ENCODE data around the gene CCDC12.

Gene CCDC12

DNA sequence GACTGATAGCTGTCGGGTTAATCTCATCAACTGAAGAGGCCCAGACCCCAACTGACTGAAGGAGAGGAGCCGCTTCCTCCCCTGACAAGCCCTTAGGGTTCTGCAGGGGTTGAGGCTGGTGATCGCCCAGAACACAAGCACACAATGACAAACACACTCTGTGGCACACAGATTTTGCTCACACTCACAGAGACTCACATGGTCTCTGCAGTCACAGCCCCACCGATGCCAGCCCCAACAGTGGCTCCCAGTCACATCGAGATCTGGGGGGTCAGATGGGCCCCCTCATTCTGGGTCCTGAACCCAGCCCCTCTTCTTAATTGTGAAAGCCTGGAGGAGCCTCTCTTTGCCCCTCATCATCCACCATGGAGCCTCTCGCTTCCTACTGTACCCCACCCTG lies 82.3 kb downstream of the CCDC12 start:
- H3K27ac ChIP-seq (ENCODE audit: low read length), result no peak overlapping the region
- no peak overlapping the region for H3K9ac ChIP-seq (ENCODE audit: low read length)
- peaks cover 44% of the 10 kb centered on the region for H3K27me3 ChIP-seq (ENCODE audit: control insufficient read depth, insufficient read depth, low read length)
- H3K4me1 ChIP-seq (ENCODE audit: control insufficient read depth, low read depth, low read length), result peaks cover 6% of the 10 kb centered on the region
- no peaks in the 10 kb centered on the region for H3K9me3 ChIP-seq (ENCODE audit: control insufficient read depth, low read depth, low read length)
- no peak overlapping the region for H3K4me3 ChIP-seq (ENCODE audit: low read length)
- no peaks in the 10 kb centered on the region for H3K36me3 ChIP-seq (ENCODE audit: control insufficient read depth, low read depth, low read length)

DNA sequence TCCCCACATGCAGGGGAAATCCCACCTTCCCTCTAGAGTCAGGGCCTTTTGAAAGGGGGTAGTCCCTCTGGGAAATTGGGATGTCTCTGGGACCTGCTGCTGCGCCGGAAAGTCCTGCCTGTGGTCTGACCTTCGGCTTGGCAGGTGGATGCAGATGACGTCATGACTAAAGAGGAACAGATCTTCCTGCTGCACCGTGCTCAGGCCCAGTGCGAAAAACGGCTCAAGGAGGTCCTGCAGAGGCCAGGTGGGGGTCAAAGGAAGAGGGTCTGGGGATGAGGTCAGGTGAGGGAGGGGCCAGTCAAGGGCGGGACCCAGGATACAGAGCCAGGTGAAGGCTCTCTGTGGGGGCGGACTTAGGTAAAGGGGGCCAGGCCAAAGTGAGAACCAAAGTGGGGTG lies 82.8 kb downstream of the CCDC12 start:
- H3K9ac ChIP-seq (ENCODE audit: low read length), result no peak overlapping the region

DNA sequence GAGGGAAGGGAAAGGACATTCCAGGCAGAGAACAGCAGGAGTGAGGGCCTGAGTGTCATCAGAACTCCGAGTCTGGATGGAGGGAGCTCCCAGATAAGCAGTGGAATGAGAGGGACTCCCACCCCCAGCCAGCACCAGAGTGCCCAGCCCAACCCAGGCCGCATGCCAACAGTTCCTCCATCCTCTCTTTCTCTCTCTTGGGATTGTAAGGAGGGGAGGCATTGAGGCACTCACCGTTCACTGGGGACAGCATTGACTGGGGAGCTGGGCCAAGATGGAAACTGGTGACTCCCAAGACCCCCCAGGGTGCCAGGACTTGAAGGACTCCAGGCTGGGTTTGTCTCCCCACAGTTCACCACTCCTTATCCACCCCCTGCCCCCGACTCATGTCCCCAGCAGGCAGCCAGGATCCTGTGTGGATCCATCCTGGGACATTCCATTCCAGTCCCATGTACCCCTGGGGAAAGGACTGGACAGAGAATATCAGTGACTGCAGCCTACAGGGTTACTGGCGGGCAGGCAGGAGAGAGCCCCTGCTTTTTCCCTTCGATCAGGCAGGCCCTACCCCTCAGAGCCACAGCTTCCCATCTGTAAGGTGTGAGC lies 83.3 kb downstream of the CCDC12 start:
- no peak overlapping the region for H3K9ac ChIP-seq (ENCODE audit: low read length)
- H3K9me3 ChIP-seq (ENCODE audit: control insufficient read depth, low read depth, low read length), result no peaks in the 10 kb centered on the region
- H3K4me1 ChIP-seq (ENCODE audit: control insufficient read depth, low read depth, low read length), result peaks cover 10% of the 10 kb centered on the region
- peak overlapping the region; percentile 35 for H3K4me3 ChIP-seq (ENCODE audit: low read length)
- peaks cover 54% of the 10 kb centered on the region for H3K27me3 ChIP-seq (ENCODE audit: control insufficient read depth, insufficient read depth, low read length)
- H3K36me3 ChIP-seq (ENCODE audit: control insufficient read depth, low read depth, low read length), result no peaks in the 10 kb centered on the region
- no peak overlapping the region for H3K27ac ChIP-seq (ENCODE audit: low read length)

More for the DNA sequence above, 82.8 kb downstream of the CCDC12 start:
- Histone ChIP-seq H3K27me3 (ENCODE audit: control insufficient read depth, insufficient read depth, low read length) (peaks cover 49% of the 10 kb centered on the region), H3K4me1 (ENCODE audit: control insufficient read depth, low read depth, low read length) (peaks cover 6% of the 10 kb centered on the region), H3K36me3 (ENCODE audit: control insufficient read depth, low read depth, low read length) (no peaks in the 10 kb centered on the region), H3K9me3 (ENCODE audit: control insufficient read depth, low read depth, low read length) (no peaks in the 10 kb centered on the region), H3K4me3 (ENCODE audit: low read length) (no peak overlapping the region), H3K27ac (ENCODE audit: low read length) (no peak overlapping the region)

DNA sequence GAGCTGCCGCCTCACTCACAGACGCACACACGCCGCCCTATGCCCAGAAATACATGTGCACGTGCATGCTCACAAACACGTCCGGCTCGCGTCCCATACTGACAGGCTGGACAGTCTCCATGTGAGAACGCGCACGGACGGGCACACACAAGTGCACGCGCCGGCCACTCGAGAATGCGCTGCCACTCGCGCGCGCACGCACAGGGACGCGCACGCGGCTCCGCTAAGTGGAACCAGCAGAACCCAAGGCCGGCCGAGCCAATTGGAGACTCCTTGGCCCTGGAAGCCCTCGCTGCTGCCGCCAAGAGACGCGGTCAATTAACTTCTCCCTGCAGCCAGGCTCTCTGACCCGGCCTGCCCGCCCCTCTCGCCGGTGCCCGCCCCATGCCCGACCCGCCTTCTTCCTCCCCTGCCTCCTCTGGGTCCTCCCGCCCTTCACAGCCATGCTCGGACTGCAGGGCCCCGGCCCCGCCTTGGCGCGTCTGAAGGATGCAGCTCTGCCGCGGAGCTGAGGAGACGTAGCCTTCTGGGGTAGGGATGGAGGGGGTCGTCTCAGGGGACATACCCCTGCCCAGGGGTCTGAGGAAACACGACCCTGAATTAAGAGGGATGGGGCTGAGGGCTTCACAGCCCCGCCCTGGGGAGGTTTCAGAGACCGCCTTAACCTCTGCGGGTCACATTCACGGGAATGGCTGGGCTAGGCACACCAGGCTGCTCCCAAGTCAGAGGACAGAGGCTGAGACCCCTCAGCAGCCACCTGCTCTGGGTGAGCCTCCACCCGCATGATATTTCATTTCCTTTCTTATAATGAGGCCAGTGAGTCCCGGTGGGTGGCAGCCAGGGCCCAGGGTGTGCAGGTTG lies 84.0 kb downstream of the CCDC12 start:
- peaks cover 61% of the 10 kb centered on the region for H3K27me3 ChIP-seq (ENCODE audit: control insufficient read depth, insufficient read depth, low read length)

DNA sequence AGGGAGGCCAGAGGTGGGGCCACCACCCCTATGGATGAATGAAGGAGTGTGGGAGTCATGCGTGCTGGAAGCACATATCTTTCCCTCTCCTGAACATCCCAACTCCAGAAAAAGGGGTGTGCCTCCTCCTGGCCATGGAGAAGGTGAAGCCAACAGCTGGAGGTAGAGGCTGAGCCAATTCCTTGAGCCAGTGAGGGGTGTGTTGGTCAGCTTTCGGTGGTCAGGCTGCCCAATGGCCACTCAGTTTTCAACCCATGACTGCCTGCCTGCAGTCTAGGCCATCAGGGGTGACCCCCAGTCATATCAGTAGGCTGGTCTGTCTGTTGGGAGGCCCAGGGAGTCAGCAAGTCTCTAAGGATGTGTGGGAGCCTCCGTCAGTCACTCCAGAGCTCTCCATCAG lies 85.4 kb downstream of the CCDC12 start:
- Histone ChIP-seq H3K27ac (ENCODE audit: low read length) (no peak overlapping the region), H3K36me3 (ENCODE audit: control insufficient read depth, low read depth, low read length) (no peaks in the 10 kb centered on the region), H3K27me3 (ENCODE audit: control insufficient read depth, insufficient read depth, low read length) (peaks cover 75% of the 10 kb centered on the region), H3K4me1 (ENCODE audit: control insufficient read depth, low read depth, low read length) (peaks cover 14% of the 10 kb centered on the region), H3K9me3 (ENCODE audit: control insufficient read depth, low read depth, low read length) (no peaks in the 10 kb centered on the region), H3K4me3 (ENCODE audit: low read length) (no peak overlapping the region), H3K9ac (ENCODE audit: low read length) (no peak overlapping the region)

More for the DNA sequence above, 84.0 kb downstream of the CCDC12 start:
- H3K4me3 ChIP-seq (ENCODE audit: low read length), result peak overlapping the region; percentile 35
- no peak overlapping the region for H3K27ac ChIP-seq (ENCODE audit: low read length)
- no peaks in the 10 kb centered on the region for H3K9me3 ChIP-seq (ENCODE audit: control insufficient read depth, low read depth, low read length)
- H3K36me3 ChIP-seq (ENCODE audit: control insufficient read depth, low read depth, low read length), result no peaks in the 10 kb centered on the region
- H3K9ac ChIP-seq (ENCODE audit: low read length), result no peak overlapping the region
- peaks cover 14% of the 10 kb centered on the region for H3K4me1 ChIP-seq (ENCODE audit: control insufficient read depth, low read depth, low read length)

DNA sequence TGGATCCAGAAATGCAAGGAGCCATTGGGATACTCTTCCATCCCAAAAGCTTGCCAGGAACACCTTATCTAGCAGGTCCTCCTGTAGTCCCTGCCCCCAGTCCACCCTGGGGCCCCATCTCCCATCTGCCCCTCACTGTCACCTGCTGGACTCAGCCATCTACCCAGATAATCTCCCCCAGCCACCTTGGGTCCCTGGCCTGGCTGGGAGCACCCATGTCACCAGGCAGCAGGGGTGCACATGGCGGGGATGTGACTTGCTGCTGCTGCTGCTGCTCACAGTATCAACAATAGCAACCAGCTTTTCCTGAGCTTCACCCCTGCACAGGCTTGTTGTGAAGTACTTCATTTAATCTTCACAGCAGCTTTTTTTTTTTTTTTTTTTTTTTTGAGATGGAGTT lies 86.4 kb downstream of the CCDC12 start:
- Histone ChIP-seq H3K27me3 (ENCODE audit: control insufficient read depth, insufficient read depth, low read length) (peaks cover 85% of the 10 kb centered on the region), H3K4me1 (ENCODE audit: control insufficient read depth, low read depth, low read length) (peaks cover 14% of the 10 kb centered on the region), H3K9me3 (ENCODE audit: control insufficient read depth, low read depth, low read length) (no peaks in the 10 kb centered on the region), H3K27ac (ENCODE audit: low read length) (no peak overlapping the region), H3K4me3 (ENCODE audit: low read length) (no peak overlapping the region), H3K36me3 (ENCODE audit: control insufficient read depth, low read depth, low read length) (no peaks in the 10 kb centered on the region), H3K9ac (ENCODE audit: low read length) (no peak overlapping the region)

DNA sequence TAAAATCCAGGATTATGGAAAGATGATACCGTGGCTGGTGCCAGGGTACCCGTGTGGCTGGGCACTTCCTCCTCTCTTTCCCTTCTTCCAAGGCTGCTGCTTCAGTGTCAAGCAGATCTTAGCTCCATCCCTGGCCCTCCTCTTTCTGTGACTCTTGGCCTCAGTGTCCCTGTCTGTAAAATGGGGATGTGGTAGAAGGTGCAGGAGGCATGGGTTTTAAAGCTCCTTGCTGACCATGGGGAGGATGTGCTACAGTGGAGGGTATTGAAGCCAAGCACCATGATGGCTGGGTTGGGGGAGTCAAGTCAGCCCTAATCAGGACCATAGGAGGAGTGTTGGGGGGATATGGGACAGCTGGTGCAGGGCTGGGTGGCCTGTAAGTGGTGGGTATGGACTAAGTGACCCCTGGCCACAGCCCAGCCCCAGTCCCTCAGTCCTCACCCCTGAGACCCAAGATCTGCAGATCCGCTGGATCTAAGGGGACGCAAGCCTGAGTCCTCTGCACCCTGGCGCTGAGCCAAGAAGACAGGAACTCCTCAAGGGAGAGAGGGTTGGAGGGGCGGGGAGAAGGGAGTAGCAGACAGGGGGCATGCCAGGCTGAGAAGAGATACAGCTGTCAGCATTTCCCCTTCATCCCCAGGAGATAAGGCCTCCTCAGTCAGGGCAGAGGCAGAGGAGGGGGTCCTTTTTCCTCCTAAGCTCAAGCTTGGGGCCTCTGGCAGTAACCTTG lies 87.0 kb downstream of the CCDC12 start:
- Histone ChIP-seq H3K4me1 (ENCODE audit: control insufficient read depth, low read depth, low read length) (peaks cover 14% of the 10 kb centered on the region), H3K27ac (ENCODE audit: low read length) (no peak overlapping the region), H3K9me3 (ENCODE audit: control insufficient read depth, low read depth, low read length) (no peaks in the 10 kb centered on the region), H3K36me3 (ENCODE audit: control insufficient read depth, low read depth, low read length) (no peaks in the 10 kb centered on the region), H3K27me3 (ENCODE audit: control insufficient read depth, insufficient read depth, low read length) (peaks cover 91% of the 10 kb centered on the region), H3K4me3 (ENCODE audit: low read length) (no peak overlapping the region), H3K9ac (ENCODE audit: low read length) (no peak overlapping the region)

DNA sequence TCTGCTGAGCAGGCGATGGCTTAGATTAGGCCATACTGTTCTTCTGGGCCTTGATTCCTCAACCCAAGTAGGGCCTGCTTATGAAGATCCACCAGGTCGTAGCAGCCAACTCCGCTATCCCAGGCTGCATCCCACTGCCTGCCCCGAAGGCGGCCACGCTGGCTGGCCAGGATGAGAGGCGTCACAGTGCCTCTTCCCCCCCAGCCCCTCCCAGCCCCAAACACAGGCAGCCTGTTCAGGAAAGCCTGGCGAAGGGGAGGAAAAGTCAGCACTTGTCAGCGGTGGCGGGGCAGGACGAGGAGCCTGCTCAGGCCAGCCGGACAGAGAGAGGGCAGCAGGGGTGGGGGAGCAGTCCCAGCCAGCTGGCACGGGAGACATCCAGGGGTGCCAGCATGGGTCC lies 87.8 kb downstream of the CCDC12 start:
- Histone ChIP-seq H3K9me3 (ENCODE audit: control insufficient read depth, low read depth, low read length) (no peaks in the 10 kb centered on the region), H3K9ac (ENCODE audit: low read length) (no peak overlapping the region), H3K27me3 (ENCODE audit: control insufficient read depth, insufficient read depth, low read length) (peaks cover 98% of the 10 kb centered on the region), H3K36me3 (ENCODE audit: control insufficient read depth, low read depth, low read length) (no peaks in the 10 kb centered on the region), H3K27ac (ENCODE audit: low read length) (no peak overlapping the region), H3K4me1 (ENCODE audit: control insufficient read depth, low read depth, low read length) (peaks cover 14% of the 10 kb centered on the region), H3K4me3 (ENCODE audit: low read length) (no peak overlapping the region)

DNA sequence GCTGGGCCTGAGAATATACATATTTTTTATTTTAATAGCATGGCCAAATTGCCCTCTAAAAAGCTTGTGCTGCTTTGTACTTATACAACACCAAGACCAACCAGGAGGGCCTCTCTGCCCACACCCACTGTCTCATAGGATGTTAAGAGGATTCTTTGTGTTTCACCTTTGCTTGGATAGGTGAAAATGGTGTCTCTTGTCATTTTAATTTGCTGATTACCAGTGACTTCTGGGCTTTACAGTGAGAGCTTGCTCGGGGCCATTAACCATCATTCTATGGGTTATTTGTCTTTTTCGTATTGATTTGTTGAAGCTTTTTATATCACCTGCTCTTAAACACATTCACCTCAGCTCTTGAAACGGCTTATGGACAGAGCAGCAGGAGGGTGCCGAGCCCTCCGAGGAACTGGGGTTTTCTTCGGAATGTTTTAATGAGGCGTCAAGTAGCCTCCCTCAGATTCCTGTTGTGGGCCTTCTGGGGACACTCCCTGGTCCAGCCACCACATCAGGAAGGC lies 88.5 kb downstream of the CCDC12 start:
- no peak overlapping the region for H3K9ac ChIP-seq (ENCODE audit: low read length)
- peaks cover 10% of the 10 kb centered on the region for H3K4me1 ChIP-seq (ENCODE audit: control insufficient read depth, low read depth, low read length)
- H3K4me3 ChIP-seq (ENCODE audit: low read length), result no peak overlapping the region
- H3K36me3 ChIP-seq (ENCODE audit: control insufficient read depth, low read depth, low read length), result no peaks in the 10 kb centered on the region
- no peak overlapping the region for H3K27ac ChIP-seq (ENCODE audit: low read length)
- H3K9me3 ChIP-seq (ENCODE audit: control insufficient read depth, low read depth, low read length), result no peaks in the 10 kb centered on the region
- H3K27me3 ChIP-seq (ENCODE audit: control insufficient read depth, insufficient read depth, low read length), result peaks cover 96% of the 10 kb centered on the region

DNA sequence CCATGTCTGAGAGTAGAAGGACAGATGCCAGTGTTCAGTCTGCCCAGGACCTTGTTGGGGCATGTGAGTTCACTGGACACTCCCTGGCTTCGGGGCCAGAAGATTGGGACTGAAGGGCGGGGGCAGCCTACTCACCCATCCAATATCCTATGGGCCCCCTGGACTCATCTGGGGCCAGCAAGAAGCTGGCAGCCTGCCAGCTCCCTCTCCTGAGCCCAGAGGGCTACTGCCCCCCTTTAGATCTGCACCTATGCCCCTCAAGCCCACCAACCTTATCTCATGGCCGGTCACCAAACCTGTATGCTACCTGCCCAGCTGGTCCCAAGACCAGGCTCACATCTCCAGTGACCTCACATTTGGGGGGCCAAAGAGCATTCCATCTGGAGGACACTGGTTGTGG lies 90.9 kb downstream of the CCDC12 start:
- Histone ChIP-seq H3K27me3 (ENCODE audit: control insufficient read depth, insufficient read depth, low read length) (peaks cover 93% of the 10 kb centered on the region), H3K27ac (ENCODE audit: low read length) (no peak overlapping the region), H3K4me1 (ENCODE audit: control insufficient read depth, low read depth, low read length) (peaks cover 8% of the 10 kb centered on the region), H3K36me3 (ENCODE audit: control insufficient read depth, low read depth, low read length) (no peaks in the 10 kb centered on the region), H3K9me3 (ENCODE audit: control insufficient read depth, low read depth, low read length) (no peaks in the 10 kb centered on the region), H3K9ac (ENCODE audit: low read length) (no peak overlapping the region), H3K4me3 (ENCODE audit: low read length) (no peak overlapping the region)

DNA sequence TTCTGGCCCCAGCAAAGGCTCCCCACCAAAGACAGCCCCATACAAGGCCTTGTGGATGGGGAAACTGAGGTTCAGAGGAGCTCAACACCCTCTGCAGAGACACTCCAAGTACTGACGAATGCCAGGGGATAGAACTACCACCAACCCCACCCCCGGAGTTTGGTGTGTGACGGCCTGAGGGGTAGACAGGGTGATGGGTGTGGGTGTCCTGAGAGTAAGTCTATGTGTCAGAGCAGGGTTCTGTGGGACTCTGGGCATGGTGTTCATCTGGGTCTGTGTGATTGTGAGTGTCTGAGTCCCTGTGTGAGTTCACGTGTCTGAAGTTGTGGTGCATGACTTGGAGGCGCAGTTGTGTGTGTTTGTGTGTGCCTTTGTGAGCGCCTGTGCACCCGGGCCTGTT lies 91.6 kb downstream of the CCDC12 start:
- Histone ChIP-seq H3K4me3 (ENCODE audit: low read length) (no peak overlapping the region), H3K9me3 (ENCODE audit: control insufficient read depth, low read depth, low read length) (no peaks in the 10 kb centered on the region), H3K4me1 (ENCODE audit: control insufficient read depth, low read depth, low read length) (peaks cover 8% of the 10 kb centered on the region), H3K9ac (ENCODE audit: low read length) (no peak overlapping the region), H3K36me3 (ENCODE audit: control insufficient read depth, low read depth, low read length) (no peaks in the 10 kb centered on the region), H3K27ac (ENCODE audit: low read length) (no peak overlapping the region), H3K27me3 (ENCODE audit: control insufficient read depth, insufficient read depth, low read length) (peaks cover 93% of the 10 kb centered on the region)

Data from iPS-18a (cell line).